Measurements from ENCODE around the gene ANKFN1. TPM values are rescaled to one million over a fixed set of nuclear protein-coding genes. Genes with fewer than 3 reads are reported as not detected.

ANKFN1 gene
- under 1 TPM; 0.08 to 0.09 TPM for polyA plus RNA-seq

GRCh38 chr17:56152874-56153602, at the start of gene ANKFN1:
TSS of gene ANKFN1 (plus strand) at chr17:56153475. CDS start at chr17:56212668, 59,193 bp downstream.
- Histone ChIP-seq H3K4me1 (ENCODE audit: control insufficient read depth in 2 of 2, insufficient read depth in 2 of 2, low read length in 1 of 2) (no peaks in the 10 kb centered on the region), H3K36me3 (ENCODE audit: control insufficient read depth in 2 of 2, insufficient read depth in 2 of 2, low read length in 1 of 2) (no peaks in the 10 kb centered on the region), H3K27me3 (ENCODE audit: control insufficient read depth in 1 of 2, insufficient read depth in 2 of 2, low read length in 2 of 2) (no peaks in the 10 kb centered on the region), H3K9me3 (ENCODE audit: control insufficient read depth in 2 of 2, insufficient read depth in 1 of 2, low read depth in 1 of 2, low read length in 1 of 2) (no peaks in the 10 kb centered on the region), H3K27ac (ENCODE audit: low read depth in 2 of 2, low read length in 1 of 2) (no peak within 1 kb of the TSS), H3K4me3 (ENCODE audit: low read depth in 1 of 2, low read length in 2 of 2) (no peak within 1 kb of the TSS)
- WGBS, 2 donors = 76 to 77% methylated on average over 11 of the region's 11 CpGs

- H3K27ac ChIP-seq (ENCODE audit: low read depth in 2 of 2, low read length in 1 of 2) = no peak overlapping the region
- no peaks in the 10 kb centered on the region for H3K36me3 ChIP-seq (ENCODE audit: control insufficient read depth in 2 of 2, insufficient read depth in 2 of 2, low read length in 1 of 2)
- no peaks in the 10 kb centered on the region for H3K27me3 ChIP-seq (ENCODE audit: control insufficient read depth in 1 of 2, insufficient read depth in 2 of 2, low read length in 2 of 2)
- H3K9me3 ChIP-seq (ENCODE audit: control insufficient read depth in 2 of 2, insufficient read depth in 1 of 2, low read depth in 1 of 2, low read length in 1 of 2) = no peaks in the 10 kb centered on the region
- H3K4me3 ChIP-seq (ENCODE audit: low read depth in 1 of 2, low read length in 2 of 2) = no peak overlapping the region
- WGBS, 2 donors = 69 to 86% methylated on average over 2 of the region's 2 CpGs
- H3K4me1 ChIP-seq (ENCODE audit: control insufficient read depth in 2 of 2, insufficient read depth in 2 of 2, low read length in 1 of 2) = no peaks in the 10 kb centered on the region
Observed at GRCh38 chr17:56108811-56109284, 44.4 kb upstream of the ANKFN1 start.

- Histone ChIP-seq H3K27me3 (ENCODE audit: control insufficient read depth in 1 of 2, insufficient read depth in 2 of 2, low read length in 2 of 2) (no peaks in the 10 kb centered on the region), H3K27ac (ENCODE audit: low read depth in 2 of 2, low read length in 1 of 2) (no peak overlapping the region), H3K36me3 (ENCODE audit: control insufficient read depth in 2 of 2, insufficient read depth in 2 of 2, low read length in 1 of 2) (no peaks in the 10 kb centered on the region), H3K4me3 (ENCODE audit: low read depth in 1 of 2, low read length in 2 of 2) (no peak overlapping the region), H3K4me1 (ENCODE audit: control insufficient read depth in 2 of 2, insufficient read depth in 2 of 2, low read length in 1 of 2) (no peaks in the 10 kb centered on the region), H3K9me3 (ENCODE audit: control insufficient read depth in 2 of 2, insufficient read depth in 1 of 2, low read depth in 1 of 2, low read length in 1 of 2) (no peaks in the 10 kb centered on the region)
- 80 to 87% methylated on average over 3 of the region's 3 CpGs for WGBS, 2 donors
Observed at GRCh38 chr17:56109836-56110235, 43.4 kb upstream of the ANKFN1 start.

GRCh38 chr17:56110463-56111135, 42.7 kb upstream of the ANKFN1 start:
- Histone ChIP-seq H3K9me3 (ENCODE audit: control insufficient read depth in 2 of 2, insufficient read depth in 1 of 2, low read depth in 1 of 2, low read length in 1 of 2) (no peaks in the 10 kb centered on the region), H3K4me1 (ENCODE audit: control insufficient read depth in 2 of 2, insufficient read depth in 2 of 2, low read length in 1 of 2) (no peaks in the 10 kb centered on the region), H3K27me3 (ENCODE audit: control insufficient read depth in 1 of 2, insufficient read depth in 2 of 2, low read length in 2 of 2) (no peaks in the 10 kb centered on the region), H3K27ac (ENCODE audit: low read depth in 2 of 2, low read length in 1 of 2) (no peak overlapping the region), H3K36me3 (ENCODE audit: control insufficient read depth in 2 of 2, insufficient read depth in 2 of 2, low read length in 1 of 2) (no peaks in the 10 kb centered on the region), H3K4me3 (ENCODE audit: low read depth in 1 of 2, low read length in 2 of 2) (no peak overlapping the region)
- 76 to 78% methylated on average over 4 of the region's 4 CpGs for WGBS, 2 donors

- Histone ChIP-seq H3K4me1 (ENCODE audit: control insufficient read depth in 2 of 2, insufficient read depth in 2 of 2, low read length in 1 of 2) (no peaks in the 10 kb centered on the region), H3K27me3 (ENCODE audit: control insufficient read depth in 1 of 2, insufficient read depth in 2 of 2, low read length in 2 of 2) (no peaks in the 10 kb centered on the region), H3K4me3 (ENCODE audit: low read depth in 1 of 2, low read length in 2 of 2) (no peak overlapping the region), H3K36me3 (ENCODE audit: control insufficient read depth in 2 of 2, insufficient read depth in 2 of 2, low read length in 1 of 2) (no peaks in the 10 kb centered on the region), H3K9me3 (ENCODE audit: control insufficient read depth in 2 of 2, insufficient read depth in 1 of 2, low read depth in 1 of 2, low read length in 1 of 2) (no peaks in the 10 kb centered on the region), H3K27ac (ENCODE audit: low read depth in 2 of 2, low read length in 1 of 2) (no peak overlapping the region)
- WGBS, 2 donors = 57% methylated on average over 3 of the region's 3 CpGs
Observed at GRCh38 chr17:56111706-56112485, 41.4 kb upstream of the ANKFN1 start.

GRCh38 chr17:56113486-56113885, 39.8 kb upstream of the ANKFN1 start:
- no peaks in the 10 kb centered on the region for H3K9me3 ChIP-seq (ENCODE audit: control insufficient read depth in 2 of 2, insufficient read depth in 1 of 2, low read depth in 1 of 2, low read length in 1 of 2)
- H3K36me3 ChIP-seq (ENCODE audit: control insufficient read depth in 2 of 2, insufficient read depth in 2 of 2, low read length in 1 of 2) = no peaks in the 10 kb centered on the region
- no peak overlapping the region for H3K27ac ChIP-seq (ENCODE audit: low read depth in 2 of 2, low read length in 1 of 2)
- H3K4me3 ChIP-seq (ENCODE audit: low read depth in 1 of 2, low read length in 2 of 2) = no peak overlapping the region
- WGBS, 2 donors = 40 to 55% methylated on average over 2 of the region's 2 CpGs
- H3K4me1 ChIP-seq (ENCODE audit: control insufficient read depth in 2 of 2, insufficient read depth in 2 of 2, low read length in 1 of 2) = no peaks in the 10 kb centered on the region
- no peaks in the 10 kb centered on the region for H3K27me3 ChIP-seq (ENCODE audit: control insufficient read depth in 1 of 2, insufficient read depth in 2 of 2, low read length in 2 of 2)

GRCh38 chr17:56114469-56114868, 38.8 kb upstream of the ANKFN1 start:
- H3K27ac ChIP-seq (ENCODE audit: low read depth in 2 of 2, low read length in 1 of 2) = no peak overlapping the region
- H3K36me3 ChIP-seq (ENCODE audit: control insufficient read depth in 2 of 2, insufficient read depth in 2 of 2, low read length in 1 of 2) = no peaks in the 10 kb centered on the region
- H3K27me3 ChIP-seq (ENCODE audit: control insufficient read depth in 1 of 2, insufficient read depth in 2 of 2, low read length in 2 of 2) = no peaks in the 10 kb centered on the region
- 50 to 64% methylated on average over 1 of the region's 1 CpG for WGBS, 2 donors
- no peaks in the 10 kb centered on the region for H3K4me1 ChIP-seq (ENCODE audit: control insufficient read depth in 2 of 2, insufficient read depth in 2 of 2, low read length in 1 of 2)
- H3K4me3 ChIP-seq (ENCODE audit: low read depth in 1 of 2, low read length in 2 of 2) = no peak overlapping the region
- no peaks in the 10 kb centered on the region for H3K9me3 ChIP-seq (ENCODE audit: control insufficient read depth in 2 of 2, insufficient read depth in 1 of 2, low read depth in 1 of 2, low read length in 1 of 2)

- H3K27ac ChIP-seq (ENCODE audit: low read depth in 2 of 2, low read length in 1 of 2) = no peak overlapping the region
- no peaks in the 10 kb centered on the region for H3K4me1 ChIP-seq (ENCODE audit: control insufficient read depth in 2 of 2, insufficient read depth in 2 of 2, low read length in 1 of 2)
- 54 to 60% methylated on average over 2 of the region's 2 CpGs for WGBS, 2 donors
- H3K4me3 ChIP-seq (ENCODE audit: low read depth in 1 of 2, low read length in 2 of 2) = no peak overlapping the region
- H3K27me3 ChIP-seq (ENCODE audit: control insufficient read depth in 1 of 2, insufficient read depth in 2 of 2, low read length in 2 of 2) = no peaks in the 10 kb centered on the region
- H3K9me3 ChIP-seq (ENCODE audit: control insufficient read depth in 2 of 2, insufficient read depth in 1 of 2, low read depth in 1 of 2, low read length in 1 of 2) = no peaks in the 10 kb centered on the region
- no peaks in the 10 kb centered on the region for H3K36me3 ChIP-seq (ENCODE audit: control insufficient read depth in 2 of 2, insufficient read depth in 2 of 2, low read length in 1 of 2)
Observed at GRCh38 chr17:56119191-56119590, 34.1 kb upstream of the ANKFN1 start.

GRCh38 chr17:56119936-56120335, 33.3 kb upstream of the ANKFN1 start:
- Histone ChIP-seq H3K36me3 (ENCODE audit: control insufficient read depth in 2 of 2, insufficient read depth in 2 of 2, low read length in 1 of 2) (no peaks in the 10 kb centered on the region), H3K9me3 (ENCODE audit: control insufficient read depth in 2 of 2, insufficient read depth in 1 of 2, low read depth in 1 of 2, low read length in 1 of 2) (no peaks in the 10 kb centered on the region), H3K27me3 (ENCODE audit: control insufficient read depth in 1 of 2, insufficient read depth in 2 of 2, low read length in 2 of 2) (peaks cover 0 to under 1% of the 10 kb centered on the region in 2 donors), H3K27ac (ENCODE audit: low read depth in 2 of 2, low read length in 1 of 2) (no peak overlapping the region), H3K4me3 (ENCODE audit: low read depth in 1 of 2, low read length in 2 of 2) (no peak overlapping the region), H3K4me1 (ENCODE audit: control insufficient read depth in 2 of 2, insufficient read depth in 2 of 2, low read length in 1 of 2) (no peaks in the 10 kb centered on the region)
- WGBS, 2 donors = 55 to 63% methylated on average over 4 of the region's 4 CpGs
